ENCODE results near the gene KRTAP1-3.
"Not testable (repeated sequence)": the region's sequence is repeated elsewhere in the genome, so short reads cannot be mapped to it uniquely, and the experiment has no call there.

KRTAP1-3 gene

GRCh38 chr17:41034346-41034935, at the start of gene KRTAP1-3:
KRTAP1-3 (minus strand) TSS chr17:41034874; CDS start chr17:41034821, 53 bp downstream.
- H3K36me3 ChIP-seq (ENCODE audit: control insufficient read depth, insufficient read depth, low read length); H3K27ac ChIP-seq (ENCODE audit: low read depth, low read length); H3K4me3 ChIP-seq (ENCODE audit: low read depth, low read length); H3K9me3 ChIP-seq (ENCODE audit: control insufficient read depth, insufficient read depth, low read depth, low read length); H3K27me3 ChIP-seq (ENCODE audit: control insufficient read depth, insufficient read depth, low read length); H3K9ac ChIP-seq (ENCODE audit: low read length): not testable (repeated sequence)
- peaks cover 23% of the 10 kb centered on the region; the same call in 1 of the 2 replicates for H3K4me1 ChIP-seq (ENCODE audit: control insufficient read depth, insufficient read depth, low read length)

GRCh38 chr17:41084100-41084856, 49.6 kb upstream of the KRTAP1-3 start, which contains the start of gene KRTAP4-7:
KRTAP4-7 (plus strand) TSS chr17:41084150; CDS start chr17:41084207, 57 bp downstream.
- H3K9me3 ChIP-seq (ENCODE audit: control insufficient read depth, insufficient read depth, low read depth, low read length); H3K4me3 ChIP-seq (ENCODE audit: low read depth, low read length); H3K36me3 ChIP-seq (ENCODE audit: control insufficient read depth, insufficient read depth, low read length); H3K9ac ChIP-seq (ENCODE audit: low read length); H3K27ac ChIP-seq (ENCODE audit: low read depth, low read length); H3K4me1 ChIP-seq (ENCODE audit: control insufficient read depth, insufficient read depth, low read length); H3K27me3 ChIP-seq (ENCODE audit: control insufficient read depth, insufficient read depth, low read length): not testable (repeated sequence)

GRCh38 chr17:41083427-41083826, 48.8 kb upstream of the KRTAP1-3 start:
- H3K4me3 ChIP-seq (ENCODE audit: low read depth, low read length); H3K9ac ChIP-seq (ENCODE audit: low read length); H3K27me3 ChIP-seq (ENCODE audit: control insufficient read depth, insufficient read depth, low read length); H3K27ac ChIP-seq (ENCODE audit: low read depth, low read length); H3K4me1 ChIP-seq (ENCODE audit: control insufficient read depth, insufficient read depth, low read length); H3K36me3 ChIP-seq (ENCODE audit: control insufficient read depth, insufficient read depth, low read length); H3K9me3 ChIP-seq (ENCODE audit: control insufficient read depth, insufficient read depth, low read depth, low read length): not testable (repeated sequence)

GRCh38 chr17:41082626-41083025, 48.0 kb upstream of the KRTAP1-3 start:
- Histone ChIP-seq H3K9ac (ENCODE audit: low read length) (no peak overlapping the region), H3K36me3 (ENCODE audit: control insufficient read depth, insufficient read depth, low read length) (no peaks in the 10 kb centered on the region), H3K27me3 (ENCODE audit: control insufficient read depth, insufficient read depth, low read length) (no peaks in the 10 kb centered on the region), H3K4me3 (ENCODE audit: low read depth, low read length) (no peak overlapping the region), H3K27ac (ENCODE audit: low read depth, low read length) (no peak overlapping the region), H3K9me3 (ENCODE audit: control insufficient read depth, insufficient read depth, low read depth, low read length) (no peaks in the 10 kb centered on the region), H3K4me1 (ENCODE audit: control insufficient read depth, insufficient read depth, low read length) (no peaks in the 10 kb centered on the region)

- H3K4me3 ChIP-seq (ENCODE audit: low read depth, low read length) = no peak overlapping the region
- no peaks in the 10 kb centered on the region for H3K4me1 ChIP-seq (ENCODE audit: control insufficient read depth, insufficient read depth, low read length)
- H3K27ac ChIP-seq (ENCODE audit: low read depth, low read length) = no peak overlapping the region
- no peak overlapping the region for H3K9ac ChIP-seq (ENCODE audit: low read length)
- no peaks in the 10 kb centered on the region for H3K27me3 ChIP-seq (ENCODE audit: control insufficient read depth, insufficient read depth, low read length)
- H3K36me3 ChIP-seq (ENCODE audit: control insufficient read depth, insufficient read depth, low read length) = no peaks in the 10 kb centered on the region
- no peaks in the 10 kb centered on the region for H3K9me3 ChIP-seq (ENCODE audit: control insufficient read depth, insufficient read depth, low read depth, low read length)
Observed at GRCh38 chr17:41076788-41077187, 42.1 kb upstream of the KRTAP1-3 start.

GRCh38 chr17:41073676-41074075, 39.0 kb upstream of the KRTAP1-3 start:
- no peak overlapping the region for H3K27ac ChIP-seq (ENCODE audit: low read depth, low read length)
- no peaks in the 10 kb centered on the region for H3K4me1 ChIP-seq (ENCODE audit: control insufficient read depth, insufficient read depth, low read length)
- no peaks in the 10 kb centered on the region for H3K27me3 ChIP-seq (ENCODE audit: control insufficient read depth, insufficient read depth, low read length)
- no peak overlapping the region for H3K4me3 ChIP-seq (ENCODE audit: low read depth, low read length)
- H3K9ac ChIP-seq (ENCODE audit: low read length) = no peak overlapping the region
- no peaks in the 10 kb centered on the region for H3K36me3 ChIP-seq (ENCODE audit: control insufficient read depth, insufficient read depth, low read length)
- H3K9me3 ChIP-seq (ENCODE audit: control insufficient read depth, insufficient read depth, low read depth, low read length) = no peaks in the 10 kb centered on the region

- H3K9ac ChIP-seq (ENCODE audit: low read length) = no peak overlapping the region
- no peak overlapping the region for H3K4me3 ChIP-seq (ENCODE audit: low read depth, low read length)
- H3K9me3 ChIP-seq (ENCODE audit: control insufficient read depth, insufficient read depth, low read depth, low read length) = no peaks in the 10 kb centered on the region
- H3K27ac ChIP-seq (ENCODE audit: low read depth, low read length) = no peak overlapping the region
- no peaks in the 10 kb centered on the region for H3K36me3 ChIP-seq (ENCODE audit: control insufficient read depth, insufficient read depth, low read length)
- H3K4me1 ChIP-seq (ENCODE audit: control insufficient read depth, insufficient read depth, low read length) = no peaks in the 10 kb centered on the region
- H3K27me3 ChIP-seq (ENCODE audit: control insufficient read depth, insufficient read depth, low read length) = no peaks in the 10 kb centered on the region
Observed at GRCh38 chr17:41071606-41072360, 37.1 kb upstream of the KRTAP1-3 start.

GRCh38 chr17:41069031-41069430, 34.4 kb upstream of the KRTAP1-3 start:
- Histone ChIP-seq H3K4me3 (ENCODE audit: low read depth, low read length) (no peak overlapping the region), H3K36me3 (ENCODE audit: control insufficient read depth, insufficient read depth, low read length) (no peaks in the 10 kb centered on the region), H3K9ac (ENCODE audit: low read length) (no peak overlapping the region), H3K27ac (ENCODE audit: low read depth, low read length) (no peak overlapping the region), H3K9me3 (ENCODE audit: control insufficient read depth, insufficient read depth, low read depth, low read length) (no peaks in the 10 kb centered on the region), H3K4me1 (ENCODE audit: control insufficient read depth, insufficient read depth, low read length) (no peaks in the 10 kb centered on the region), H3K27me3 (ENCODE audit: control insufficient read depth, insufficient read depth, low read length) (no peaks in the 10 kb centered on the region)

GRCh38 chr17:41067281-41067680, 32.6 kb upstream of the KRTAP1-3 start:
- H3K9ac ChIP-seq (ENCODE audit: low read length) = no peak overlapping the region
- H3K9me3 ChIP-seq (ENCODE audit: control insufficient read depth, insufficient read depth, low read depth, low read length) = no peaks in the 10 kb centered on the region
- H3K4me1 ChIP-seq (ENCODE audit: control insufficient read depth, insufficient read depth, low read length) = no peaks in the 10 kb centered on the region
- no peaks in the 10 kb centered on the region for H3K27me3 ChIP-seq (ENCODE audit: control insufficient read depth, insufficient read depth, low read length)
- no peaks in the 10 kb centered on the region for H3K36me3 ChIP-seq (ENCODE audit: control insufficient read depth, insufficient read depth, low read length)
- H3K27ac ChIP-seq (ENCODE audit: low read depth, low read length) = no peak overlapping the region
- H3K4me3 ChIP-seq (ENCODE audit: low read depth, low read length) = no peak overlapping the region

- Histone ChIP-seq H3K27ac (ENCODE audit: low read depth, low read length) (no peak within 1 kb of the TSS), H3K4me3 (ENCODE audit: low read depth, low read length) (no peak within 1 kb of the TSS), H3K27me3 (ENCODE audit: control insufficient read depth, insufficient read depth, low read length) (no peaks in the 10 kb centered on the region), H3K9ac (ENCODE audit: low read length) (no peak within 1 kb of the TSS), H3K4me1 (ENCODE audit: control insufficient read depth, insufficient read depth, low read length) (no peaks in the 10 kb centered on the region), H3K9me3 (ENCODE audit: control insufficient read depth, insufficient read depth, low read depth, low read length) (no peaks in the 10 kb centered on the region), H3K36me3 (ENCODE audit: control insufficient read depth, insufficient read depth, low read length) (no peaks in the 10 kb centered on the region)
Observed at GRCh38 chr17:41065829-41066624, 31.4 kb upstream of the KRTAP1-3 start, which contains the start of gene KRTAP2-4. KRTAP2-4 (minus strand) TSS chr17:41065879; CDS start chr17:41065845, 34 bp downstream.
